Smooth muscle cell (in vitro differentiated cells): ENCODE measurements around the gene STEAP3. TPM values are rescaled to one million over a fixed set of nuclear protein-coding genes. Genes with fewer than 3 reads are reported as not detected.

Experiments used
- DNase-seq: peaks from one replicate; lab custom pipeline; 2025; ENCODE audit not compliant: unreplicated experiment; lab: John Stamatoyannopoulos, UW
- H2AFZ ChIP-seq: fragments of 200-600 bp; sonication (generic); 2 replicates; pipeline ENCODE4 v1.6.0; 2016; ENCODE audit warnings: antibody characterized with exemption, low read depth, mild to moderate bottlenecking
- H3F3A ChIP-seq: fragments of 200-600 bp; sonication (generic); 2 replicates; pipeline ENCODE4 v1.6.0; 2017; ENCODE audit warnings: antibody characterized with exemption, low read depth
- H3K27ac ChIP-seq: fragments of 200-600 bp; sonication (generic); 2 replicates; pipeline ENCODE4 v1.5.1; 2016; ENCODE audit warnings: low read depth, mild to moderate bottlenecking
- H3K27me3 ChIP-seq: fragments of 200-600 bp; sonication (generic); 2 replicates; pipeline ENCODE4 v1.6.1; 2016; ENCODE audit warnings: low read depth, mild to moderate bottlenecking
- H3K36me3 ChIP-seq: fragments of 200-600 bp; sonication (generic); 2 replicates; pipeline ENCODE4 v1.5.1; 2016; ENCODE audit warnings: low read depth
- H3K4me1 ChIP-seq: fragments of 200-600 bp; sonication (generic); 2 replicates; pipeline ENCODE4 v1.5.1; 2016; ENCODE audit warnings: low read depth
- H3K4me2 ChIP-seq: fragments of 200-600 bp; sonication (generic); 2 replicates; pipeline ENCODE4 v1.6.0; 2016; ENCODE audit warnings: mild to moderate bottlenecking
- H3K4me3 ChIP-seq: fragments of 200-600 bp; sonication (generic); 2 replicates; pipeline ENCODE4 v1.5.1; 2016; ENCODE audit warnings: mild to moderate bottlenecking
- H3K79me2 ChIP-seq: fragments of 200-600 bp; sonication (generic); 2 replicates; pipeline ENCODE4 v1.6.0; 2016; ENCODE audit warnings: low read depth, mild to moderate bottlenecking
- H3K9ac ChIP-seq: fragments of 200-600 bp; sonication (generic); 2 replicates; pipeline ENCODE4 v1.6.0; 2016; ENCODE audit warnings: low read depth
- H3K9me3 ChIP-seq: fragments of 200-600 bp; sonication (generic); replicated peaks from 2 replicates; pipeline ENCODE4 v1.5.1; 2016; ENCODE audit warnings: low read depth
- H4K20me1 ChIP-seq: fragments of 200-600 bp; sonication (generic); 2 replicates; pipeline ENCODE4 v1.6.0; 2016; ENCODE audit warnings: low read depth
- WGBS: methylation state at CpG from one replicate; pipeline ENCODE4 v1.1.7; 2016; ENCODE audit warnings: low lambda C conversion rate; 5-methylcytosine and 5-hydroxymethylcytosine counted together
- polyA plus RNA-seq: library from polyadenylated mRNA; unstranded; fragments of >200 nt; fragmentation: Nextera tagmentation; extraction: Ambion mirVana; gene quantifications from 2 replicates; pipeline ENCODE4 v1.2.1, GENCODE V29; 2016
- total RNA-seq: library from RNA; depleted of rRNA; stranded (reverse); fragments of >200 nt; gene quantifications from 2 replicates; pipeline ENCODE4 v1.2.3, GENCODE V29; 2014
- TF ChIP-seq, protein P1 (sequence below): fragments of 200-600 bp; sonication (generic); IDR thresholded peaks from 2 replicates; pipeline ENCODE4 v1.5.1; 2017; ENCODE audit warnings: borderline replicate concordance, mild to moderate bottlenecking, antibody characterized with exemption; ENCODE audit not compliant: insufficient read depth, poor library complexity, severe bottlenecking

Gene STEAP3
- total and polyA plus RNA-seq, 2 experiments from 2014 or later: 0.87 to 2.9 TPM

GRCh38 chr2:119307419-119308140, 83.9 kb downstream of the STEAP3 start:
- no peaks in the 10 kb centered on the region for H3K36me3 ChIP-seq
- H3K27me3 ChIP-seq: no peaks in the 10 kb centered on the region
- H2AFZ ChIP-seq: no peak overlapping the region
- H3K4me1 ChIP-seq: no peaks in the 10 kb centered on the region
- no peaks in the 10 kb centered on the region for H4K20me1 ChIP-seq
- H3K79me2 ChIP-seq: no peaks in the 10 kb centered on the region
- 90% methylated on average over 7 of the region's 7 CpGs for WGBS
- H3K4me3 ChIP-seq: no peak overlapping the region
- no peaks in the 10 kb centered on the region for H3F3A ChIP-seq
- TF ChIP-seq, protein P1, sequence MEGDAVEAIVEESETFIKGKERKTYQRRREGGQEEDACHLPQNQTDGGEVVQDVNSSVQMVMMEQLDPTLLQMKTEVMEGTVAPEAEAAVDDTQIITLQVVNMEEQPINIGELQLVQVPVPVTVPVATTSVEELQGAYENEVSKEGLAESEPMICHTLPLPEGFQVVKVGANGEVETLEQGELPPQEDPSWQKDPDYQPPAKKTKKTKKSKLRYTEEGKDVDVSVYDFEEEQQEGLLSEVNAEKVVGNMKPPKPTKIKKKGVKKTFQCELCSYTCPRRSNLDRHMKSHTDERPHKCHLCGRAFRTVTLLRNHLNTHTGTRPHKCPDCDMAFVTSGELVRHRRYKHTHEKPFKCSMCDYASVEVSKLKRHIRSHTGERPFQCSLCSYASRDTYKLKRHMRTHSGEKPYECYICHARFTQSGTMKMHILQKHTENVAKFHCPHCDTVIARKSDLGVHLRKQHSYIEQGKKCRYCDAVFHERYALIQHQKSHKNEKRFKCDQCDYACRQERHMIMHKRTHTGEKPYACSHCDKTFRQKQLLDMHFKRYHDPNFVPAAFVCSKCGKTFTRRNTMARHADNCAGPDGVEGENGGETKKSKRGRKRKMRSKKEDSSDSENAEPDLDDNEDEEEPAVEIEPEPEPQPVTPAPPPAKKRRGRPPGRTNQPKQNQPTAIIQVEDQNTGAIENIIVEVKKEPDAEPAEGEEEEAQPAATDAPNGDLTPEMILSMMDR: no peak
- H3K27ac ChIP-seq: no peak overlapping the region
- no peak for DNase-seq
- H3K9ac ChIP-seq: no peak overlapping the region
- H3K4me2 ChIP-seq: no peak overlapping the region
- no peaks in the 10 kb centered on the region for H3K9me3 ChIP-seq

DNA sequence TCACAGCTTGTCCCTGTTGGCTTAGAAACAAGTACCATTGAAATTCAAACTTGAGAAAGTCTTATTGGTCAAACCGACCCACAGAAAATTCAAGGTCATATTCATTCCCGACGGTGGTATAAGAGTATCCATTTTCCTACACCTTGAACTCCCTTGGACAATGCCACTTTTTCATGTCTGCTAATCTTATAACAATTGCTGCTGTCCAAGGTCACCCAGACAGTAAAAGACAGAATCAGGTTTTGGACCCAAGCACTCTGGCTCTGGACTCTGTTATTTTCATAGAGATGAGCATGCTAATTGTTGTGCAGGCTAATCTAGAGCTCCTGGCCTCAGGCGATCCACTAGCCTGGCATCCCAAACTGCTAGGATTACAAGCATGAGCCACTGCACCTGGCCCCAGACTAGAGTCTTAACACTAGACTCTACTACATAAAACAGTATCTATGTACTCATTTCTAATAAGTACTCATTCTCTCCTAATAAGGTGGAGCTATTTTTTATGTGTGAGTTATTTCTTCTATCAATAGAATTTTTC, 85.2 kb downstream of the STEAP3 start:
- TF ChIP-seq, protein P1: no peak
- Histone ChIP-seq H3K9me3 (no peaks in the 10 kb centered on the region), H3F3A (no peaks in the 10 kb centered on the region), H3K27ac (no peak overlapping the region), H3K4me3 (no peak overlapping the region), H3K4me1 (no peaks in the 10 kb centered on the region), H3K79me2 (no peaks in the 10 kb centered on the region), H3K9ac (no peak overlapping the region), H3K36me3 (no peaks in the 10 kb centered on the region), H3K4me2 (no peak overlapping the region), H2AFZ (no peak overlapping the region), H3K27me3 (no peaks in the 10 kb centered on the region), H4K20me1 (no peaks in the 10 kb centered on the region)
- WGBS: 93% methylated on average over 4 of the region's 4 CpGs
- no peak for DNase-seq

- 70% methylated on average over 5 of the region's 5 CpGs for WGBS
- H3F3A ChIP-seq: no peaks in the 10 kb centered on the region
- TF ChIP-seq, protein P1: no peak
Measured at GRCh38 chr2:119311371-119311770, 87.7 kb downstream of the STEAP3 start.

GRCh38 chr2:119311831-119312230, 88.2 kb downstream of the STEAP3 start:
- Histone ChIP-seq H4K20me1 (no peaks in the 10 kb centered on the region), H3K36me3 (no peaks in the 10 kb centered on the region), H2AFZ (no peak overlapping the region), H3K4me2 (no peak overlapping the region), H3F3A (no peaks in the 10 kb centered on the region), H3K27ac (no peak overlapping the region), H3K79me2 (no peaks in the 10 kb centered on the region), H3K27me3 (no peaks in the 10 kb centered on the region), H3K9me3 (no peaks in the 10 kb centered on the region), H3K4me3 (no peak overlapping the region), H3K9ac (no peak overlapping the region), H3K4me1 (no peaks in the 10 kb centered on the region)
- TF ChIP-seq, protein P1: no peak
- DNase-seq: no peak
- WGBS: 84% methylated on average over 9 of the region's 9 CpGs

More at GRCh38 chr2:119311371-119311770, 87.7 kb downstream of the STEAP3 start:
- H3K27ac ChIP-seq: no peak overlapping the region
- H3K4me3 ChIP-seq: no peak overlapping the region
- H2AFZ ChIP-seq: no peak overlapping the region
- H3K4me1 ChIP-seq: no peaks in the 10 kb centered on the region
- H3K9me3 ChIP-seq: no peaks in the 10 kb centered on the region
- H4K20me1 ChIP-seq: no peaks in the 10 kb centered on the region
- H3K4me2 ChIP-seq: no peak overlapping the region
- no peak for DNase-seq
- H3K36me3 ChIP-seq: no peaks in the 10 kb centered on the region
- no peak overlapping the region for H3K9ac ChIP-seq
- H3K79me2 ChIP-seq: no peaks in the 10 kb centered on the region
- H3K27me3 ChIP-seq: no peaks in the 10 kb centered on the region
